ENCODE results near the gene TMC7. TPM values are rescaled to one million over a fixed set of nuclear protein-coding genes. Genes with fewer than 3 reads are reported as not detected.
"Not testable (repeated sequence)": the region's sequence is repeated elsewhere in the genome, so short reads cannot be mapped to it uniquely, and the experiment has no call there.

The TMC7 gene
- total RNA-seq, 1 experiment from 2014 or later: 4.3 TPM

DNA sequence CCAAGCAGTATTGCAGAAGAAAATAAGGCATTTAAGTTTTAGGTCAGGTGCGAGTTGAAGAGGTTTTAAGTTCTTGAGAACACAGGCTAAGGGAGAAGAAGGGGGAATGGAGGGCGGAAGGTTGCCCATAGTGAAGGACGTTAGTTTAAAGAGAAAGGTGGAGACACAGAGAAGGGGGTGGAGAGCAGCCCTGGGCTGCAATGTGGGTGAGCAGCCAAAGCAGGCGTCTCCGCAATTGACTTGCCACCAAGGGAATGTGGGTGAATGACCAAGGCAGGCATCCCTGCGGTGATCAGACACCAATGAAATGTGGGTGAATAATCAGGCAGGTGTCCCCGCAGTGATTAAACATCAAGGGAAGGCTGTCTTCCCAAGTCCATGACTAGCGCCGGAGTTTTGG lies 12.8 kb downstream of the TMC7 start:
- H2BK120ac ChIP-seq (ENCODE audit: low read depth, low read length, poor library complexity, severe bottlenecking); H3K27ac ChIP-seq (ENCODE audit: insufficient read length, low read depth, low read length); H3K14ac ChIP-seq (ENCODE audit: insufficient read depth, low read length); H3K36me3 Mint-ChIP-seq (ENCODE audit: insufficient read depth in 1 of 3, low read depth in 3 of 3); H3K4me3 Mint-ChIP-seq; H3K23ac ChIP-seq (ENCODE audit: insufficient read length, low read depth, low read length); H2BK15ac ChIP-seq (ENCODE audit: low read depth, low read length); H4K5ac ChIP-seq (ENCODE audit: insufficient read length, low read depth, low read length); H3K27ac Mint-ChIP-seq; H3K23me2 ChIP-seq (ENCODE audit: insufficient read length, low read depth, low read length, poor library complexity, severe bottlenecking); H3K27me3 Mint-ChIP-seq (ENCODE audit: low read depth); H3T11ph ChIP-seq (ENCODE audit: low read length); H3K79me1 ChIP-seq (ENCODE audit: insufficient read depth, low read depth, low read length, poor library complexity, severe bottlenecking); H2AFZ ChIP-seq (ENCODE audit: low read length); H3K9me3 Mint-ChIP-seq; H4K8ac ChIP-seq (replicated peaks; ENCODE audit: insufficient read length, low read depth, low read length); H3K4me1 Mint-ChIP-seq; H2AK5ac ChIP-seq (ENCODE audit: insufficient read length, low read length); H3K4me1 ChIP-seq (ENCODE audit: insufficient read depth, low read length); H3K27me3 ChIP-seq (ENCODE audit: insufficient read depth, low read length); H4K20me1 ChIP-seq (ENCODE audit: control insufficient read depth, insufficient read depth, insufficient read length); H3K18ac ChIP-seq (ENCODE audit: insufficient read length, low read depth, low read length); H2BK5ac ChIP-seq (ENCODE audit: insufficient read length, low read length); H2BK12ac ChIP-seq (ENCODE audit: insufficient read length, low read depth, low read length); H3K9ac ChIP-seq (ENCODE audit: extremely low read depth, insufficient read length, low read length); H3K79me2 ChIP-seq (ENCODE audit: insufficient read depth, low read length); H3K9me3 ChIP-seq (ENCODE audit: control insufficient read depth, low read depth, low read length); DNase-seq; H3K4ac ChIP-seq (ENCODE audit: low read depth, low read length); H3K4me2 ChIP-seq (ENCODE audit: insufficient read depth, insufficient read length, low read length); H4K91ac ChIP-seq (ENCODE audit: insufficient read length, low read depth, low read length); H2BK20ac ChIP-seq (ENCODE audit: low read depth, low read length, poor library complexity, severe bottlenecking); H3K56ac ChIP-seq (ENCODE audit: insufficient read length, low read depth, low read length): not testable (repeated sequence)
- WGBS (ENCODE audit: extremely low coverage, insufficient read length, low lambda C conversion rate): no CpG with 5 or more reads among the region's 9 CpGs

DNA sequence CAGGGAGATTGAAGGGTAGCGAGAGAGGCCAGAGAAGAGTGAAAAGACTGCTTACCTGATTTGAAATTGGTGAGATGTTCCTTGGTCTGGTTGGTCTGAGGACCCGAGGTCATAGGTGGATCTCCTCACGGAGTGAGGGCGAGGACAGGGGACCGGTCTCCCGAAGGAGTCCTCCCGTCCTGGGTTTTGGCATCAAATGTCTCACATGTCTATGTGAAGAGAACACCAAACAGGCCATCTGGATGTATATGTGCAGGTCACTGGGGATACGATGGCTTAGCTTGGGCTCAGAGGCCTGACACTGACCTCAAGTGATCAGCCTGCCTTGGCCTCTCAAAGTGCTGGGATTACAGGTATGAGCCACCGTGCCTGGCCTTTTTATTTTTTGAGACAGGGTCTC lies 13.3 kb downstream of the TMC7 start:
- H3K9me3 Mint-ChIP-seq; H2BK5ac ChIP-seq (ENCODE audit: insufficient read length, low read length); H3K27ac Mint-ChIP-seq; H3K14ac ChIP-seq (ENCODE audit: insufficient read depth, low read length); H4K91ac ChIP-seq (ENCODE audit: insufficient read length, low read depth, low read length); H3K36me3 Mint-ChIP-seq (ENCODE audit: insufficient read depth in 1 of 3, low read depth in 3 of 3); H3K9me3 ChIP-seq (ENCODE audit: control insufficient read depth, low read depth, low read length); H3K4me2 ChIP-seq (ENCODE audit: insufficient read depth, insufficient read length, low read length); H3K23ac ChIP-seq (ENCODE audit: insufficient read length, low read depth, low read length); H3K27me3 Mint-ChIP-seq (ENCODE audit: low read depth); H3K27ac ChIP-seq (ENCODE audit: insufficient read length, low read depth, low read length); H3K4me1 ChIP-seq (ENCODE audit: insufficient read depth, low read length); H2AK5ac ChIP-seq (ENCODE audit: insufficient read length, low read length); H4K20me1 ChIP-seq (ENCODE audit: control insufficient read depth, insufficient read depth, insufficient read length); H2BK12ac ChIP-seq (ENCODE audit: insufficient read length, low read depth, low read length); H3K27me3 ChIP-seq (ENCODE audit: insufficient read depth, low read length); H4K8ac ChIP-seq (replicated peaks; ENCODE audit: insufficient read length, low read depth, low read length); H2BK120ac ChIP-seq (ENCODE audit: low read depth, low read length, poor library complexity, severe bottlenecking); H3K23me2 ChIP-seq (ENCODE audit: insufficient read length, low read depth, low read length, poor library complexity, severe bottlenecking); DNase-seq; H3K79me1 ChIP-seq (ENCODE audit: insufficient read depth, low read depth, low read length, poor library complexity, severe bottlenecking); H3K56ac ChIP-seq (ENCODE audit: insufficient read length, low read depth, low read length); H3T11ph ChIP-seq (ENCODE audit: low read length); H3K4ac ChIP-seq (ENCODE audit: low read depth, low read length); H4K5ac ChIP-seq (ENCODE audit: insufficient read length, low read depth, low read length); H3K18ac ChIP-seq (ENCODE audit: insufficient read length, low read depth, low read length); H2BK15ac ChIP-seq (ENCODE audit: low read depth, low read length); H3K9ac ChIP-seq (ENCODE audit: extremely low read depth, insufficient read length, low read length); H2AFZ ChIP-seq (ENCODE audit: low read length); H3K4me1 Mint-ChIP-seq; H3K79me2 ChIP-seq (ENCODE audit: insufficient read depth, low read length); H3K4me3 Mint-ChIP-seq; H2BK20ac ChIP-seq (ENCODE audit: low read depth, low read length, poor library complexity, severe bottlenecking): not testable (repeated sequence)
- WGBS (ENCODE audit: extremely low coverage, insufficient read length, low lambda C conversion rate): no CpG with 5 or more reads among the region's 9 CpGs
